Adrenal gland (tissue), 12 donors: ENCODE data around the gene ZFP36L1. TPM values are rescaled to one million over a fixed set of nuclear protein-coding genes. Genes with fewer than 3 reads are reported as not detected.

Experiments used
- DNase-seq, 7 donors: peaks; one replicate each; pipeline ENCODE4 v3.0.0-alpha.2; 2019 to 2020
- H3K27ac ChIP-seq, 5 donors: fragments of 200-600 bp; sonication (generic) in 4 of 5; 1 replicate in 3 of 5; 2 replicates in 2 of 5; pipeline versions ENCODE4 v1.5.1 to v1.8.0; 2016 to 2020; ENCODE audit warnings: mild to moderate bottlenecking in 1 of 5
- H3K27me3 ChIP-seq: fragments of 200-600 bp; 2 replicates; pipeline ENCODE4 v1.8.0; 2021
- H3K36me3 ChIP-seq, 2 donors: fragments of 200-600 bp; replicated peaks in 1 of 2; 1 replicate in 1 of 2; 2 replicates in 1 of 2; pipeline versions ENCODE4 v1.5.1 to v1.8.0; 2018 to 2022
- H3K4me1 ChIP-seq, 2 donors: fragments of 200-600 bp; replicated peaks in 1 of 2; 1 replicate in 1 of 2; 2 replicates in 1 of 2; pipeline versions ENCODE4 v1.5.1 to v1.8.0; 2018 to 2021
- H3K4me3 ChIP-seq, 4 donors: fragments of 200-600 bp; sonication (generic) in 3 of 4; one replicate each; pipeline ENCODE4 v1.5.1; 2016 to 2018
- H3K9me3 ChIP-seq, 3 donors: fragments of 200-600 bp; sonication (generic) in 1 of 3; replicated peaks in 1 of 3; 1 replicate in 2 of 3; 2 replicates in 1 of 3; pipeline versions ENCODE4 v1.5.1 to v1.8.0; 2016 to 2021
- POLR2A ChIP-seq, 2 donors: fragments of 450-650 bp; IDR thresholded peaks; one replicate each; pipeline ENCODE4 v1.6.1; 2017; ENCODE audit warnings: antibody characterized with exemption in 2 of 2, mild to moderate bottlenecking in 2 of 2, moderate library complexity in 1 of 2
- WGBS, 4 donors: extraction: QIAGEN DNeasy Blood & Tissue Kit in 2 of 4; methylation state at CpG; one replicate each; pipeline versions ENCODE4 v1.1.5 to v1.1.7; 2013 to 2017; 5-methylcytosine and 5-hydroxymethylcytosine counted together
- intact Hi-C, 2 donors: fragments of 100-400 bp; cut with DNase I; formaldehyde crosslinking; loops; one replicate each; pipeline versions ENCODE4 v1.14.1 to v1.15.0; 2022 to 2023
- polyA plus RNA-seq, 3 donors: library from polyadenylated mRNA; stranded (reverse); fragments of 200-250 nt in 2 of 3; fragments of 350-450 nt in 1 of 3; fragmentation: Illumina TruSeq in 1 of 3; extraction: RNeasy Lipid Tissue Mini Kit (QIAGEN cat#74804) in 1 of 3; gene quantifications; one replicate each; pipeline ENCODE4 v1.2.3, GENCODE V29; 2013 to 2014
- total RNA-seq, 9 donors: library from RNA; depleted of rRNA in 4 of 9; stranded (reverse); fragments of >200 nt in 4 of 9; fragments of 120-200 nt in 1 of 9; fragmentation: NEBNext Ultra II Directional in 1 of 9; extraction: Animal tissue kit (Norgen Biotek cat#: 25700) in 1 of 9; gene quantifications; one replicate each; pipeline versions ENCODE4 v1.1.0 to v1.2.4, GENCODE V29; 2013 to 2023
- TF ChIP-seq, protein P1 (sequence below), 6 experiments: fragments of 450-650 bp in 4 of 6; fragments of 200-600 bp in 2 of 6; sonication (generic) in 1 of 6; IDR thresholded peaks; 1 replicate in 5 of 6; 2 replicates in 1 of 6; pipeline versions ENCODE4 v1.5.1 to v1.8.0; 2016 to 2021; ENCODE audit warnings: antibody characterized with exemption in 6 of 6, mild to moderate bottlenecking in 2 of 6, moderate library complexity in 1 of 6
- donor health status: healthy with polysubstance abuse.
- donor health status: Bipolar disorder and iron deficiency.
- donor health status: DM: yes; HTN: yes; CAD: no.
- donor health status: DM: no; HTN: no; CAD: no.
- donor health status: DM: no; HTN: no; CAD: no.
- donor health status: DM: yes; HTN: yes; CAD: no.

The ZFP36L1 gene
- total and polyA plus RNA-seq, 12 donors = 25.5 to 332 (median 133) TPM

- no peak overlapping the region for H3K4me3 ChIP-seq
- H3K27ac ChIP-seq = peak overlapping the region in 2 of 5 donors; percentile 38 to 56
- no peaks in the 10 kb centered on the region for H3K27me3 ChIP-seq
- intact Hi-C loops = no loop called here
- peaks cover 0 to 18% of the 10 kb centered on the region in 2 donors for H3K4me1 ChIP-seq
- DNase-seq = peak in 6 of 7 donors; percentile 38 to 73 (median 48)
- TF ChIP-seq, protein P1, sequence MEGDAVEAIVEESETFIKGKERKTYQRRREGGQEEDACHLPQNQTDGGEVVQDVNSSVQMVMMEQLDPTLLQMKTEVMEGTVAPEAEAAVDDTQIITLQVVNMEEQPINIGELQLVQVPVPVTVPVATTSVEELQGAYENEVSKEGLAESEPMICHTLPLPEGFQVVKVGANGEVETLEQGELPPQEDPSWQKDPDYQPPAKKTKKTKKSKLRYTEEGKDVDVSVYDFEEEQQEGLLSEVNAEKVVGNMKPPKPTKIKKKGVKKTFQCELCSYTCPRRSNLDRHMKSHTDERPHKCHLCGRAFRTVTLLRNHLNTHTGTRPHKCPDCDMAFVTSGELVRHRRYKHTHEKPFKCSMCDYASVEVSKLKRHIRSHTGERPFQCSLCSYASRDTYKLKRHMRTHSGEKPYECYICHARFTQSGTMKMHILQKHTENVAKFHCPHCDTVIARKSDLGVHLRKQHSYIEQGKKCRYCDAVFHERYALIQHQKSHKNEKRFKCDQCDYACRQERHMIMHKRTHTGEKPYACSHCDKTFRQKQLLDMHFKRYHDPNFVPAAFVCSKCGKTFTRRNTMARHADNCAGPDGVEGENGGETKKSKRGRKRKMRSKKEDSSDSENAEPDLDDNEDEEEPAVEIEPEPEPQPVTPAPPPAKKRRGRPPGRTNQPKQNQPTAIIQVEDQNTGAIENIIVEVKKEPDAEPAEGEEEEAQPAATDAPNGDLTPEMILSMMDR (IDR thresholded peaks at IDR 0.05) = no peak
- TF ChIP-seq POLR2A (IDR thresholded peaks at IDR 0.05) = no peak
- no peaks in the 10 kb centered on the region for H3K36me3 ChIP-seq
- no peaks in the 10 kb centered on the region for H3K9me3 ChIP-seq
- WGBS, 4 donors = 46 to 56% (median 51%) methylated on average over 9 to 10 of the region's 10 CpGs
Measured at GRCh38 chr14:68771631-68772030, 21.2 kb downstream of the ZFP36L1 start.

DNA sequence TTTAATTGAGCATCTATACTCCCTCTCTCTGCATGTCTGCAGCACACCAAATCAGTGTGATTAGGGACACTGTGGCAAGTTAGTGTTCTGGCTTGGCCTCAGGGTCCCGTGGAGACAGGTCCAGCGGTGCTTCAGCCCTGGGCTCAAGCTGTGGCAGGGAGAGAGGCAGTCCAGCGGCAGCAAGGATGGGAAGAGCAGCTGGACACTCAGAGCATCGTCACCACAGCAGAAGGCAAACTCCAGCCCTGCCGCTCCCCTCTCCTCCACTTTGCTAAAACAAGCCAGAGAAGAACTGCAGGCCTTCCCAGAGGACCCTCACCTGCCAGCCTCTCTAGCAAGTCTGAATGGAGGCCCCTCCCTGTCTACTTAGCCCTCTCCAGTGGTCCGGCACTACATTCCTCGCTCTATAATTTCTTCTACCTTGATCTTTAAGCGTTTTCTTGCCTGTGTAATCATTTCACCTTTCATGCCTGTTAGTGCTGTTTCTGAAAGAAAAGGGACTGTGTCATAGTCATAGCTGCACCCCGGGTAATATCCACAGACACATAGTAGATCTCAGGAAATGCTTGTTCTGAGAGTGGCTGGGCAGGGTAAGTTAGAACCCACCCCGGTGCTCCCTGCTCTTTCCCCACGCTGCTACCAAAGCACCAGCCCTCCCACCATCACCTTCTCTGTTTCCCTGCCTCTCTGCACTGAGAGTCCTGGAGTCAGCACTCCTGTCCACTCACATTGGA lies 22.1 kb downstream of the ZFP36L1 start:
- no peaks in the 10 kb centered on the region for H3K9me3 ChIP-seq
- intact Hi-C loops = no loop called here
- no peak for DNase-seq
- peaks cover 0 to 20% of the 10 kb centered on the region in 2 donors for H3K4me1 ChIP-seq
- no peaks in the 10 kb centered on the region for H3K27me3 ChIP-seq
- H3K27ac ChIP-seq = peak overlapping the region in 2 of 5 donors; percentile 38 to 56
- no peaks in the 10 kb centered on the region for H3K36me3 ChIP-seq
- H3K4me3 ChIP-seq = no peak overlapping the region
- TF ChIP-seq, protein P1 (IDR thresholded peaks at IDR 0.05) = no peak
- no peak for TF ChIP-seq POLR2A (IDR thresholded peaks at IDR 0.05)
- 88 to 93% (median 90%) methylated on average over 10 to 11 of the region's 11 CpGs for WGBS, 4 donors

DNA sequence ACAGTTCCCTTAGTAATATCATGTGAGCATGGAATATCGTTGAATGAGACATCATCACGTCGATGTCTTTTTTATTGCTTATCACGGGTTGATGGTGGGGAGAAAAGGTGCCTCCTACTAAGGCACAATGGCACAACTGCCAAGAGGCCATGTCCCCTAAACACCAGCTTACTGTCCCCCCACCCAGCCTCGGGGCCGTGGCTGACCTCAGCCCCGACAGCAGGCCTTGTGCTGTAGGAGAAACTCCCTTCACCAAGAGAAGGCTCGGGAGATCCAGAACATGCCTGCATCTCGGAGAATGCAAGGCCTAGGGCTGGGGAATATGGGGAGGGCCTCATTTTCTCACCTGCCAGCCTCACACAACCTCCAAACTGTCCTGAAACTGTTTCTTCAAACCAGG lies 22.8 kb downstream of the ZFP36L1 start:
- intact Hi-C loops = no loop called here
- H3K9me3 ChIP-seq = no peaks in the 10 kb centered on the region
- no peak overlapping the region for H3K27ac ChIP-seq
- no peak overlapping the region for H3K4me3 ChIP-seq
- H3K36me3 ChIP-seq = no peaks in the 10 kb centered on the region
- H3K27me3 ChIP-seq = no peaks in the 10 kb centered on the region
- DNase-seq = no peak
- H3K4me1 ChIP-seq = peaks cover 0 to 20% of the 10 kb centered on the region in 2 donors
- WGBS, 4 donors = 94 to 97% (median 96%) methylated on average over 8 to 9 of the region's 9 CpGs
- TF ChIP-seq POLR2A (IDR thresholded peaks at IDR 0.05) = no peak
- TF ChIP-seq, protein P1 (IDR thresholded peaks at IDR 0.05) = no peak

DNA sequence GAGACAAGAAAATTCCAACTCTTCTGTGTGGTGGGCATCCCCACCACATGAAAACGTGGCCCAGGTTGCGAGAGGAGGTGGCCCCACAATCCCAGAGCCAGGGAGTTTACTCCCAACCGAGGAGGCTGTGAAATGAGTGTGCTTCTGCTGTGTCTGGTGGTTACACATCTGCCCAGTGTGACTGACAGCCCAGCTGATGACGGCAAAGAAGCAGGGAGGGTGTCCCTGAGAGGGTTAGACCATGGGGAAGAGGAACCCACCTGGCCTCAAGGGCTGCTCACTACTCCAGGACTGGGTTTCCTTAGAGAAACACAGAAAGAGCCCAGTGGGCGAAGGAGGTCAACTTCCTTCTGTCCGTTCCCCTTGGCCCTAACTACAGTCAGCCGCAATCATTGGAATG lies 24.6 kb downstream of the ZFP36L1 start:
- TF ChIP-seq POLR2A (IDR thresholded peaks at IDR 0.05) = no peak
- TF ChIP-seq, protein P1 (IDR thresholded peaks at IDR 0.05) = no peak
- WGBS, 4 donors = 85 to 98% (median 91%) methylated on average over 5 to 7 of the region's 7 CpGs
- peaks cover 8 to 29% of the 10 kb centered on the region in 2 donors for H3K4me1 ChIP-seq
- intact Hi-C loops = no loop called here
- no peaks in the 10 kb centered on the region for H3K27me3 ChIP-seq
- no peaks in the 10 kb centered on the region for H3K9me3 ChIP-seq
- no peak overlapping the region for H3K4me3 ChIP-seq
- no peak for DNase-seq
- H3K36me3 ChIP-seq = no peaks in the 10 kb centered on the region
- H3K27ac ChIP-seq = no peak overlapping the region
